Keratinocyte (primary cell): ENCODE measurements around the gene ERGIC1. TPM values are rescaled to one million over a fixed set of nuclear protein-coding genes. Genes with fewer than 3 reads are reported as not detected.

Source experiments
- DNase-seq: peaks from one replicate; pipeline ENCODE4 v3.0.0-alpha.2; 2011; ENCODE audit warnings: low read depth, missing footprints, low spot score
- FAIRE-seq: peaks from 2 replicates; lab custom pipeline; 2011; peaks lifted over from hg19 to GRCh38; lab: Jason Lieb, UNC
- H2AFZ ChIP-seq: 2 replicates; pipeline ENCODE4 v1.6.0; 2012; ENCODE audit warnings: low read length, control low read depth, inconsistent platforms; ENCODE audit not compliant: control insufficient read depth
- H3K27ac ChIP-seq: 2 replicates; pipeline ENCODE4 v1.5.1; 2011; ENCODE audit warnings: low read length; ENCODE audit not compliant: control insufficient read depth, insufficient read depth
- H3K27me3 ChIP-seq: 3 replicates; pipeline ENCODE4 v1.6.0; 2011; ENCODE audit warnings: low read length; ENCODE audit not compliant: control insufficient read depth, insufficient read depth; ENCODE audit errors: extremely low read depth
- H3K36me3 ChIP-seq, 2 experiments: 2 replicates in 1 of 2; 3 replicates in 1 of 2; pipeline ENCODE4 v1.5.1; 2011; ENCODE audit warnings: low read length in 2 of 2, mild to moderate bottlenecking in 1 of 2; ENCODE audit not compliant: control insufficient read depth in 2 of 2, insufficient read depth in 2 of 2; ENCODE audit errors: extremely low read depth in 1 of 2
- H3K4me1 ChIP-seq: 3 replicates; pipeline ENCODE4 v1.5.1; 2011; ENCODE audit warnings: low read length; ENCODE audit not compliant: control insufficient read depth, insufficient read depth; ENCODE audit errors: extremely low read depth
- H3K4me2 ChIP-seq: 3 replicates; pipeline ENCODE4 v1.6.0; 2011; ENCODE audit warnings: low read depth, low read length; ENCODE audit not compliant: control insufficient read depth, insufficient read depth; ENCODE audit errors: extremely low read depth
- H3K4me3 ChIP-seq, 3 experiments: fragments of 200-600 bp in 1 of 3; sonication (generic) in 1 of 3; 2 replicates in 2 of 3; 3 replicates in 1 of 3; pipeline ENCODE4 v1.5.1; 2011 to 2016; ENCODE audit warnings: low read length in 3 of 3, mild to moderate bottlenecking in 3 of 3, control low read depth in 2 of 3, inconsistent platforms in 1 of 3, low read depth in 1 of 3, mixed read lengths in 1 of 3, mixed run types in 1 of 3, moderate library complexity in 1 of 3; ENCODE audit not compliant: control insufficient read depth in 2 of 3, insufficient read depth in 2 of 3; ENCODE audit errors: extremely low read depth in 1 of 3
- H3K79me2 ChIP-seq: 2 replicates; pipeline ENCODE4 v1.6.0; 2012; ENCODE audit warnings: low read length; ENCODE audit not compliant: control insufficient read depth, insufficient read depth
- H3K9ac ChIP-seq: 3 replicates; pipeline ENCODE4 v1.6.0; 2011; ENCODE audit warnings: low read length; ENCODE audit not compliant: control insufficient read depth, insufficient read depth; ENCODE audit errors: extremely low read depth
- H3K9me1 ChIP-seq: 3 replicates; pipeline ENCODE4 v1.6.0; 2011; ENCODE audit warnings: low read length; ENCODE audit not compliant: control insufficient read depth, insufficient read depth; ENCODE audit errors: extremely low read depth
- H3K9me3 ChIP-seq: 2 replicates; pipeline ENCODE4 v1.5.1; 2012; ENCODE audit warnings: low read depth, low read length; ENCODE audit not compliant: control insufficient read depth
- H4K20me1 ChIP-seq: 3 replicates; pipeline ENCODE4 v1.6.0; 2011; ENCODE audit warnings: low read length; ENCODE audit not compliant: control insufficient read depth, insufficient read depth; ENCODE audit errors: extremely low read depth
- CTCF ChIP-seq, 3 experiments: IDR thresholded peaks in 1 of 3; conservative IDR thresholded peaks in 1 of 3; optimal IDR thresholded peaks in 1 of 3; 2 replicates in 2 of 3; 3 replicates in 1 of 3; pipeline versions ENCODE3 to v1.5.1; 2011; ENCODE audit warnings: low read length in 3 of 3, mild to moderate bottlenecking in 3 of 3, moderate library complexity in 2 of 3, control low read depth in 1 of 3, inconsistent platforms in 1 of 3; ENCODE audit not compliant: insufficient read depth in 2 of 3; ENCODE audit errors: extremely low read depth in 1 of 3
- EZH2 ChIP-seq: IDR thresholded peaks from one replicate; pipeline ENCODE4 v1.6.1; 2012; ENCODE audit warnings: inconsistent platforms, mild to moderate bottlenecking, low read length, moderate library complexity
- dilution Hi-C: fragments of 300-500 bp; cut with MboI; formaldehyde crosslinking; loops from one replicate; pipeline ENCODE4 v1.7.0; 2020; ENCODE audit warnings: low sequenced_read_pairs; ENCODE audit not compliant: extremely low pct_ligation_motif_present
- polyA plus RNA-seq, 5 experiments: library from polyadenylated mRNA; depleted of rRNA in 3 of 5; stranded (reverse) in 3 of 5; stranded (forward) in 1 of 5; unstranded in 1 of 5; fragments of >200 nt; gene quantifications; 1 replicate in 1 of 5; 2 replicates in 3 of 5; 3 replicates in 1 of 5; pipeline versions ENCODE4 v1.2.1 to v1.2.3, GENCODE V29; 2011 to 2012; ENCODE audit warnings: missing spikeins in 2 of 5, low read depth in 1 of 5, low replicate concordance in 1 of 5

Gene ERGIC1
- polyA plus RNA-seq, 1 donor (not counting 4 experiments of a cell fraction or from before 2014, with no cell fraction given), result 93.4 TPM

GRCh38 chr5:172864747-172865146 lies 30.7 kb downstream of the ERGIC1 start:
- FAIRE-seq (no peak), DNase-seq (no peak)
- Histone ChIP-seq H3K9me3 (no peaks in the 10 kb centered on the region), H3K27ac (no peak overlapping the region), H4K20me1 (peaks cover 2% of the 10 kb centered on the region), H3K9me1 (no peaks in the 10 kb centered on the region), H3K27me3 (no peaks in the 10 kb centered on the region), H3K4me2 (no peak overlapping the region), H3K4me1 (peaks cover 35% of the 10 kb centered on the region), H3K9ac (no peak overlapping the region), H2AFZ (no peak overlapping the region), H3K36me3 (peaks cover 1 to 5% of the 10 kb centered on the region in 2 experiments), H3K79me2 (peaks cover 4% of the 10 kb centered on the region), H3K4me3 (no peak overlapping the region)
- TF ChIP-seq EZH2 (no peak), CTCF (optimal IDR thresholded peaks at IDR 0.05 in 1 of 3, IDR thresholded peaks at IDR 0.05 in 1 of 3, conservative IDR thresholded peaks at IDR 0.05 in 1 of 3; ENCODE audit: extremely low read depth in 1 of 3, insufficient read depth in 2 of 3, low read length in 3 of 3) (no peak)
- dilution Hi-C loops, result no loop called here

DNA sequence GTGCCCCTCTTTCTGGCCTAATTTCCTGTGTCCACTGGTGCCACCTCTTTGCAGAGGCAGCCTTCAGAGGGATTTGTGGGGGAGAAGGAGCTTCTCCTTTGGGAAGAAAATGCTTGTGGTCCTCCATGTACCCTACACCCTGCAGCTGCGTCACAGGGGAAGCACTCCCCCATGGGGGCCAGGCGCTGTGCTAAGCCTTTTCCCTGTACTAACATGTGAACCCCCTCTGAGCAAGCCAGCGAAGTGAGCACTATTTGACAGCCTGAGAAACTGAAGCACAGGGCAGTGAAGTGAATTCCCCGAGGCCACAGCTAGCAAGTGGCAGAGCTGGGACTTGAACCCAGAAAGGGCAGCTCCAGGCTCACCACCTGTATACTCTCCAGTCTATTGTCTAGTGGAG lies 32.3 kb downstream of the ERGIC1 start:
- H2AFZ ChIP-seq, result no peak overlapping the region
- H3K36me3 ChIP-seq, result peaks cover under 1 to 1% of the 10 kb centered on the region in 2 experiments
- no peak for TF ChIP-seq CTCF (optimal IDR thresholded peaks at IDR 0.05 in 1 of 3, IDR thresholded peaks at IDR 0.05 in 1 of 3, conservative IDR thresholded peaks at IDR 0.05 in 1 of 3; ENCODE audit: extremely low read depth in 1 of 3, insufficient read depth in 2 of 3, low read length in 3 of 3)
- no peak for TF ChIP-seq EZH2
- no peak overlapping the region for H3K9ac ChIP-seq
- no peaks in the 10 kb centered on the region for H3K27me3 ChIP-seq
- H3K9me3 ChIP-seq, result no peaks in the 10 kb centered on the region
- H4K20me1 ChIP-seq, result no peaks in the 10 kb centered on the region
- H3K27ac ChIP-seq, result no peak overlapping the region
- H3K9me1 ChIP-seq, result no peaks in the 10 kb centered on the region
- H3K4me2 ChIP-seq, result no peak overlapping the region
- no peak overlapping the region for H3K4me3 ChIP-seq
- H3K4me1 ChIP-seq, result peaks cover 35% of the 10 kb centered on the region
- FAIRE-seq (no peak), DNase-seq (no peak)
- H3K79me2 ChIP-seq, result no peaks in the 10 kb centered on the region
- dilution Hi-C loops, result no loop called here
